A549 (cell line): ENCODE measurements around the gene IFITM2.

Source experiments
- CTCF ChIP-seq: fragments of >200 bp; sonication (Bioruptor Twin); formaldehyde crosslinking; IDR thresholded peaks from 3 replicates; pipeline ENCODE4 v1.5.1; 2016
- ESRRA ChIP-seq: fragments of 150-350 bp; IDR thresholded peaks from 2 replicates; pipeline ENCODE4 v1.6.1; 2014; ENCODE audit warnings: mild to moderate bottlenecking, low read length, borderline replicate concordance
- HDAC2 ChIP-seq: fragments of 200-600 bp; sonication (generic); IDR thresholded peaks from 2 replicates; pipeline ENCODE4 v1.6.1; 2016
- JUN ChIP-seq, 2 experiments: fragments of >200 bp; sonication (Bioruptor Twin); formaldehyde crosslinking; IDR thresholded peaks; 2 replicates in 1 of 2; 3 replicates in 1 of 2; pipeline ENCODE4 v1.6.1; 2016 to 2017
- MAX ChIP-seq: IDR thresholded peaks from 2 replicates; pipeline ENCODE4 v1.6.1; 2012
- MYC ChIP-seq: IDR thresholded peaks from 2 replicates; pipeline ENCODE4 v1.6.1; 2012; ENCODE audit warnings: mild to moderate bottlenecking, inconsistent platforms, low read length, improper control_type of control experiment, borderline replicate concordance
- PBX3 ChIP-seq: IDR thresholded peaks from 2 replicates; pipeline ENCODE4 v1.6.1; 2012
- POLR2A ChIP-seq: IDR thresholded peaks from 2 replicates; pipeline ENCODE4 v1.6.1; 2012; ENCODE audit warnings: mild to moderate bottlenecking, low read length
- ZFP36 ChIP-seq: fragments of 450-650 bp; IDR thresholded peaks from 2 replicates; pipeline ENCODE4 v1.6.1; 2014; ENCODE audit warnings: borderline replicate concordance; ENCODE audit not compliant: partially characterized antibody
- ZNF302 ChIP-seq: fragments of 250-450 bp; sonication (Bioruptor Pico); IDR thresholded peaks from 2 replicates; pipeline ENCODE4 v1.9.0; 2021; ENCODE audit warnings: inconsistent platforms, mild to moderate bottlenecking, moderate library complexity
- TF ChIP-seq, protein P1 (sequence below): fragments of 450-650 bp; IDR thresholded peaks from 2 replicates; pipeline ENCODE4 v1.6.1; 2014; ENCODE audit warnings: antibody characterized with exemption

DNA sequence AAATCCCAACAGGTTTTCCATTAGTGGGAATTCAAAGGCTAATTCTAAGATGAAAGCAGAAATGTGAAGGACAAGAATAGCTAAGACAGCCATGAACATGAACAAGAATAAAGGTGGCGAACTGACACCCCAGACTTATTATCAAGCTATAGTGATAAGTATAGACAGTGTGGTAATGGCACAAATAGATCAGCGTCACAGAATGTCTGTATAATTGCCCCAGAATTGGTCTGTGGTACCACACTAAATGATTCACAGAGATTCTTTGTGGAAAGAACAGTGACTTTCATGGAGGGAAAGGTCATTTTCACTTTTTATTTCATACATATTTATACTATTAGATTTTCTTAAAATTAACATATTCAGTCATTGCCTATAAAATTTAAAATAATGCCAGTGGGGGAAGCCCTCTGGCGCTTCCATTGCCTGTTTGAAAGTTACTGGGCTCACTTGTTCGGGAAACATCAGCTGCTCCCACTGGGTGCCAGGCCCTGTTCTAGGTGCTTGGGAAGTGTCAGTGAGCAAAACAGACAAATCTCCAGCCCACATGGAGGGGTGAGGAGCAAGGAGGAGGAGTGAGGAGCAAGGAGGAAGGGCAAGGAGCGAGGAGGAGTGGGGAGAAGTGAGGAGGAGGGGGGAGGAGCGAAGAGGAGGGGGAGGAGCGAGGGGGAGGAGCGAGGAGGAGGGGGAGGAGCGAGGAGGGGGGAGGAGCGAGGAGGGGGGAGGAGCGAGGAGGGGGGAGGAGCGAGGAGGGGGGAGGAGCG lies 40.8 kb upstream of the IFITM2 start:
- no peak for TF ChIP-seq CTCF
- no peak for TF ChIP-seq ESRRA
- no peak for TF ChIP-seq ZFP36
- TF ChIP-seq MYC: no peak
- TF ChIP-seq, protein P1, sequence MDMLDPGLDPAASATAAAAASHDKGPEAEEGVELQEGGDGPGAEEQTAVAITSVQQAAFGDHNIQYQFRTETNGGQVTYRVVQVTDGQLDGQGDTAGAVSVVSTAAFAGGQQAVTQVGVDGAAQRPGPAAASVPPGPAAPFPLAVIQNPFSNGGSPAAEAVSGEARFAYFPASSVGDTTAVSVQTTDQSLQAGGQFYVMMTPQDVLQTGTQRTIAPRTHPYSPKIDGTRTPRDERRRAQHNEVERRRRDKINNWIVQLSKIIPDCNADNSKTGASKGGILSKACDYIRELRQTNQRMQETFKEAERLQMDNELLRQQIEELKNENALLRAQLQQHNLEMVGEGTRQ: no peak
- no peak for TF ChIP-seq PBX3
- no peak for TF ChIP-seq POLR2A
- TF ChIP-seq HDAC2: no peak
- TF ChIP-seq MAX: no peak
- no peak for TF ChIP-seq JUN (IDR thresholded peaks at IDR 0.05)
- no peak for TF ChIP-seq ZNF302
